Activated T-helper 2 cell treated with anti-CD3 and anti-CD28 coated beads, Interferon-gamma antibody, Interleukin-2, Interleukin-4, amounts not matched to agents 10 μg/mL and 5 μg/mL and 100 μg/mL, durations not matched to agents 14 hours and 24 hours and 36 hours (primary cell): ENCODE results near the gene GRB10. TPM values are rescaled to one million over a fixed set of nuclear protein-coding genes. Genes with fewer than 3 reads are reported as not detected.
A peak's percentile ranks its signal among the peaks of the same experiment; 100 is the strongest.

Experiments
- DNase-seq: peaks from one replicate; pipeline ENCODE4 v3.0.0; 2021; ENCODE audit warnings: low spot score
- H3K27ac Mint-ChIP-seq: one replicate; pipeline ENCODE4 v1.8.0; 2021; ENCODE audit warnings: mixed read lengths
- H3K27me3 Mint-ChIP-seq: one replicate; pipeline ENCODE4 v1.8.0; 2021; ENCODE audit warnings: low read depth, mixed read lengths
- H3K36me3 Mint-ChIP-seq: one replicate; pipeline ENCODE4 v1.8.0; 2021; ENCODE audit warnings: low read depth, mixed read lengths
- H3K4me1 Mint-ChIP-seq: one replicate; pipeline ENCODE4 v1.8.0; 2021; ENCODE audit warnings: low read depth, mixed read lengths
- H3K4me3 Mint-ChIP-seq: one replicate; pipeline ENCODE4 v1.8.0; 2021; ENCODE audit warnings: low read depth, mild to moderate bottlenecking, moderate library complexity, mixed read lengths
- H3K9me3 Mint-ChIP-seq: one replicate; pipeline ENCODE4 v1.8.0; 2021; ENCODE audit warnings: mixed read lengths
- intact Hi-C: fragments of 100-400 bp; cut with micrococcal nuclease; formaldehyde crosslinking; loops from one replicate; pipeline ENCODE4 v1.15.1; 2023
- total RNA-seq: library from RNA; stranded (reverse); gene quantifications from 2 replicates; pipeline ENCODE4 v1.2.3, GENCODE V29; 2022

Gene GRB10
- total RNA-seq: 2.3 and 2.4 TPM in 2 replicates

GRCh38 chr7:50782375-50783208 is at the start of gene GRB10:
Gene GRB10, minus strand, starts transcription at chr7:50782896. Its CDS starts 50,574 bp downstream, at chr7:50732322.
- peak within 1 kb of the TSS; percentile 63 for H3K4me3 Mint-ChIP-seq
- peaks cover 15% of the 10 kb centered on the region for H3K4me1 Mint-ChIP-seq
- no peak for DNase-seq
- H3K27me3 Mint-ChIP-seq: peaks cover 41% of the 10 kb centered on the region
- no peak within 1 kb of the TSS for H3K27ac Mint-ChIP-seq
- no peaks in the 10 kb centered on the region for H3K36me3 Mint-ChIP-seq
- no peaks in the 10 kb centered on the region for H3K9me3 Mint-ChIP-seq
- intact Hi-C loops: loop anchor here (5.0 kb wide), 1 partner anchor 285 kb away; no protein-coding TSS in a partner anchor

- no peak for DNase-seq
- intact Hi-C loops: loop anchor here (5.0 to 10.0 kb wide), 4 partner anchors 92 to 234 kb away; no protein-coding TSS in a partner anchor
- Mint-ChIP-seq H3K27me3 (peaks cover 13% of the 10 kb centered on the region), H3K36me3 (no peaks in the 10 kb centered on the region), H3K4me3 (no peak overlapping the region), H3K27ac (no peak overlapping the region), H3K4me1 (peaks cover 48% of the 10 kb centered on the region), H3K9me3 (no peaks in the 10 kb centered on the region)
These were observed 46.1 kb upstream of the GRB10 start for GRCh38 chr7:50828801-50829200.

- Mint-ChIP-seq H3K4me3 (no peak overlapping the region), H3K27ac (no peak overlapping the region), H3K4me1 (peaks cover 41% of the 10 kb centered on the region), H3K9me3 (no peaks in the 10 kb centered on the region), H3K36me3 (no peaks in the 10 kb centered on the region), H3K27me3 (peaks cover 9% of the 10 kb centered on the region)
- intact Hi-C loops: loop anchor here (5.0 to 10.0 kb wide), 4 partner anchors 91 to 233 kb away; no protein-coding TSS in a partner anchor
- no peak for DNase-seq
These were observed 45.4 kb upstream of the GRB10 start for GRCh38 chr7:50828116-50828515.

GRCh38 chr7:50827281-50827680 is 44.6 kb upstream of the GRB10 start:
- DNase-seq: no peak
- Mint-ChIP-seq H3K27me3 (peaks cover 9% of the 10 kb centered on the region), H3K4me1 (peaks cover 33% of the 10 kb centered on the region), H3K4me3 (no peak overlapping the region), H3K36me3 (no peaks in the 10 kb centered on the region), H3K27ac (no peak overlapping the region), H3K9me3 (no peaks in the 10 kb centered on the region)
- intact Hi-C loops: loop anchor here (5.0 to 10.0 kb wide), 4 partner anchors 90 to 232 kb away; no protein-coding TSS in a partner anchor

GRCh38 chr7:50826371-50827172 is 43.9 kb upstream of the GRB10 start:
- Mint-ChIP-seq H3K27me3 (peaks cover 13% of the 10 kb centered on the region), H3K4me1 (peaks cover 27% of the 10 kb centered on the region), H3K4me3 (no peak overlapping the region), H3K9me3 (no peaks in the 10 kb centered on the region), H3K36me3 (no peaks in the 10 kb centered on the region), H3K27ac (peak overlapping the region; percentile 71)
- peak; percentile 40 for DNase-seq
- intact Hi-C loops: loop anchor here (5.0 to 10.0 kb wide), 4 partner anchors 89 to 232 kb away; no protein-coding TSS in a partner anchor

- Mint-ChIP-seq H3K27ac (no peak overlapping the region), H3K4me1 (peaks cover 26% of the 10 kb centered on the region), H3K27me3 (peaks cover 17% of the 10 kb centered on the region), H3K4me3 (no peak overlapping the region), H3K9me3 (no peaks in the 10 kb centered on the region), H3K36me3 (no peaks in the 10 kb centered on the region)
- intact Hi-C loops: loop anchor here (5.0 to 10.0 kb wide), 4 partner anchors 88 to 231 kb away; no protein-coding TSS in a partner anchor
- no peak for DNase-seq
These were observed 42.8 kb upstream of the GRB10 start for GRCh38 chr7:50825465-50825864.

GRCh38 chr7:50824882-50825281 is 42.2 kb upstream of the GRB10 start:
- no peak overlapping the region for H3K4me3 Mint-ChIP-seq
- intact Hi-C loops: loop anchor here (5.0 to 10.0 kb wide), 4 partner anchors 88 to 230 kb away; no protein-coding TSS in a partner anchor
- no peak overlapping the region for H3K27ac Mint-ChIP-seq
- no peaks in the 10 kb centered on the region for H3K36me3 Mint-ChIP-seq
- H3K9me3 Mint-ChIP-seq: no peaks in the 10 kb centered on the region
- DNase-seq: no peak
- peaks cover 24% of the 10 kb centered on the region for H3K4me1 Mint-ChIP-seq
- peaks cover 19% of the 10 kb centered on the region for H3K27me3 Mint-ChIP-seq

GRCh38 chr7:50822706-50823105 is 40.0 kb upstream of the GRB10 start:
- intact Hi-C loops: loop anchor here (10.0 kb wide), 1 partner anchor 228 kb away; no protein-coding TSS in a partner anchor
- Mint-ChIP-seq H3K4me1 (peaks cover 15% of the 10 kb centered on the region), H3K27me3 (peaks cover 26% of the 10 kb centered on the region), H3K27ac (no peak overlapping the region), H3K4me3 (no peak overlapping the region), H3K9me3 (no peaks in the 10 kb centered on the region), H3K36me3 (no peaks in the 10 kb centered on the region)
- no peak for DNase-seq

- no peaks in the 10 kb centered on the region for H3K9me3 Mint-ChIP-seq
- peaks cover 9% of the 10 kb centered on the region for H3K4me1 Mint-ChIP-seq
- intact Hi-C loops: loop anchor here (10.0 kb wide), 1 partner anchor 227 kb away; no protein-coding TSS in a partner anchor
- DNase-seq: no peak
- H3K27ac Mint-ChIP-seq: no peak overlapping the region
- no peak overlapping the region for H3K4me3 Mint-ChIP-seq
- no peaks in the 10 kb centered on the region for H3K36me3 Mint-ChIP-seq
- peaks cover 26% of the 10 kb centered on the region for H3K27me3 Mint-ChIP-seq
These were observed 39.4 kb upstream of the GRB10 start for GRCh38 chr7:50822110-50822509.

GRCh38 chr7:50821457-50822008 is 38.8 kb upstream of the GRB10 start:
- Mint-ChIP-seq H3K36me3 (no peaks in the 10 kb centered on the region), H3K4me1 (peaks cover 3% of the 10 kb centered on the region), H3K4me3 (no peak overlapping the region), H3K27me3 (peaks cover 30% of the 10 kb centered on the region), H3K27ac (no peak overlapping the region), H3K9me3 (no peaks in the 10 kb centered on the region)
- DNase-seq: no peak
- intact Hi-C loops: loop anchor here (10.0 kb wide), 1 partner anchor 227 kb away; no protein-coding TSS in a partner anchor

GRCh38 chr7:50818324-50818723 is 35.6 kb upstream of the GRB10 start:
- H3K36me3 Mint-ChIP-seq: no peaks in the 10 kb centered on the region
- intact Hi-C loops: no loop called here
- no peaks in the 10 kb centered on the region for H3K4me1 Mint-ChIP-seq
- DNase-seq: no peak
- no peak overlapping the region for H3K27ac Mint-ChIP-seq
- no peak overlapping the region for H3K4me3 Mint-ChIP-seq
- H3K27me3 Mint-ChIP-seq: peaks cover 33% of the 10 kb centered on the region
- no peaks in the 10 kb centered on the region for H3K9me3 Mint-ChIP-seq

GRCh38 chr7:50817561-50817960 is 34.9 kb upstream of the GRB10 start:
- no peaks in the 10 kb centered on the region for H3K36me3 Mint-ChIP-seq
- intact Hi-C loops: no loop called here
- no peaks in the 10 kb centered on the region for H3K4me1 Mint-ChIP-seq
- H3K4me3 Mint-ChIP-seq: no peak overlapping the region
- H3K9me3 Mint-ChIP-seq: no peaks in the 10 kb centered on the region
- no peak overlapping the region for H3K27ac Mint-ChIP-seq
- peaks cover 33% of the 10 kb centered on the region for H3K27me3 Mint-ChIP-seq
- no peak for DNase-seq
